Measurements from ENCODE around the gene CPZ. TPM values are rescaled to one million over a fixed set of nuclear protein-coding genes. Genes with fewer than 3 reads are reported as not detected.

CPZ gene
- total RNA-seq, 1 donor from 2014 or later: not detected

- intact Hi-C loops (cut with micrococcal nuclease): no loop called here
- POLR2A ChIA-PET: no interaction called here
Measured at GRCh38 chr4:8577046-8577445, 15.5 kb upstream of the CPZ start.

GRCh38 chr4:8577972-8578371 lies 14.6 kb upstream of the CPZ start:
- Mint-ChIP-seq H3K36me3 (ENCODE audit: low read depth) (no peaks in the 10 kb centered on the region), H3K27me3 (peaks cover 14% of the 10 kb centered on the region), H3K4me3 (no peak overlapping the region), H3K9me3 (no peaks in the 10 kb centered on the region), H3K4me1 (no peaks in the 10 kb centered on the region), H3K27ac (no peak overlapping the region)
- no peak for DNase-seq
- ATAC-seq (ENCODE audit: low read depth): no peak
- ChIA-PET POLR2A (no interaction called here), CTCF (no interaction called here)
- TF ChIP-seq CTCF (IDR thresholded peaks at IDR 0.05): no peak
- intact Hi-C loops (cut with micrococcal nuclease): no loop called here

More at GRCh38 chr4:8577046-8577445, 15.5 kb upstream of the CPZ start:
- DNase-seq (no peak), ATAC-seq (ENCODE audit: low read depth) (no peak)
- TF ChIP-seq CTCF (IDR thresholded peaks at IDR 0.05): no peak
- CTCF ChIA-PET: no interaction called here
- Mint-ChIP-seq H3K36me3 (ENCODE audit: low read depth) (no peaks in the 10 kb centered on the region), H3K27me3 (peaks cover 14% of the 10 kb centered on the region), H3K4me1 (no peaks in the 10 kb centered on the region), H3K4me3 (no peak overlapping the region), H3K9me3 (no peaks in the 10 kb centered on the region), H3K27ac (no peak overlapping the region)

GRCh38 chr4:8578717-8579116 lies 13.8 kb upstream of the CPZ start:
- Mint-ChIP-seq H3K9me3 (no peaks in the 10 kb centered on the region), H3K4me3 (no peak overlapping the region), H3K27me3 (peaks cover 14% of the 10 kb centered on the region), H3K27ac (no peak overlapping the region), H3K4me1 (no peaks in the 10 kb centered on the region), H3K36me3 (ENCODE audit: low read depth) (no peaks in the 10 kb centered on the region)
- CTCF ChIA-PET: no interaction called here
- no peak for TF ChIP-seq CTCF (IDR thresholded peaks at IDR 0.05)
- intact Hi-C loops (cut with micrococcal nuclease): no loop called here
- DNase-seq (no peak), ATAC-seq (ENCODE audit: low read depth) (no peak)
- POLR2A ChIA-PET: no interaction called here

- no peak for DNase-seq
- no peaks in the 10 kb centered on the region for H3K36me3 Mint-ChIP-seq (ENCODE audit: low read depth)
- peaks cover 14% of the 10 kb centered on the region for H3K27me3 Mint-ChIP-seq
- ChIA-PET POLR2A (no interaction called here), CTCF (no interaction called here)
- no peak for ATAC-seq (ENCODE audit: low read depth)
- H3K9me3 Mint-ChIP-seq: no peaks in the 10 kb centered on the region
- H3K27ac Mint-ChIP-seq: no peak overlapping the region
- H3K4me3 Mint-ChIP-seq: no peak overlapping the region
- no peak for TF ChIP-seq CTCF (IDR thresholded peaks at IDR 0.05)
- intact Hi-C loops (cut with micrococcal nuclease): no loop called here
- no peaks in the 10 kb centered on the region for H3K4me1 Mint-ChIP-seq
Measured at GRCh38 chr4:8579526-8580320, 12.8 kb upstream of the CPZ start.

GRCh38 chr4:8580321-8581093 lies 12.1 kb upstream of the CPZ start, which contains the start of gene GPR78:
Gene GPR78 (plus strand): TSS chr4:8580392. CDS start chr4:8580983, 591 bp downstream.
- DNase-seq (no peak), ATAC-seq (ENCODE audit: low read depth) (no peak)
- intact Hi-C loops (cut with micrococcal nuclease): no loop called here
- no peak within 1 kb of the TSS for H3K27ac Mint-ChIP-seq
- H3K27me3 Mint-ChIP-seq: peaks cover 14% of the 10 kb centered on the region
- no peaks in the 10 kb centered on the region for H3K36me3 Mint-ChIP-seq (ENCODE audit: low read depth)
- TF ChIP-seq CTCF (IDR thresholded peaks at IDR 0.05): no peak
- ChIA-PET POLR2A (no interaction called here), CTCF (no interaction called here)
- H3K4me3 Mint-ChIP-seq: no peak within 1 kb of the TSS
- no peaks in the 10 kb centered on the region for H3K9me3 Mint-ChIP-seq
- no peaks in the 10 kb centered on the region for H3K4me1 Mint-ChIP-seq
